SU-DHL-6 (cell line): ENCODE data around the gene SHISAL1.

Experiments used
- EZH2phosphoT487 ChIP-seq: fragments of 200-600 bp; sonication (generic), shearing (Covaris generic); conservative IDR thresholded peaks from 2 replicates; pipeline ENCODE4 v1.6.1; 2018; ENCODE audit warnings: mild to moderate bottlenecking, antibody characterized with exemption, low read length, moderate library complexity, mixed read lengths
- TF ChIP-seq, protein P1 (sequence below): fragments of 200-600 bp; sonication (generic); IDR thresholded peaks from one replicate; pipeline ENCODE4 v1.5.1; 2017; ENCODE audit warnings: antibody characterized with exemption, mild to moderate bottlenecking, low read length, moderate library complexity; ENCODE audit not compliant: insufficient read depth, poor library complexity, severe bottlenecking

DNA sequence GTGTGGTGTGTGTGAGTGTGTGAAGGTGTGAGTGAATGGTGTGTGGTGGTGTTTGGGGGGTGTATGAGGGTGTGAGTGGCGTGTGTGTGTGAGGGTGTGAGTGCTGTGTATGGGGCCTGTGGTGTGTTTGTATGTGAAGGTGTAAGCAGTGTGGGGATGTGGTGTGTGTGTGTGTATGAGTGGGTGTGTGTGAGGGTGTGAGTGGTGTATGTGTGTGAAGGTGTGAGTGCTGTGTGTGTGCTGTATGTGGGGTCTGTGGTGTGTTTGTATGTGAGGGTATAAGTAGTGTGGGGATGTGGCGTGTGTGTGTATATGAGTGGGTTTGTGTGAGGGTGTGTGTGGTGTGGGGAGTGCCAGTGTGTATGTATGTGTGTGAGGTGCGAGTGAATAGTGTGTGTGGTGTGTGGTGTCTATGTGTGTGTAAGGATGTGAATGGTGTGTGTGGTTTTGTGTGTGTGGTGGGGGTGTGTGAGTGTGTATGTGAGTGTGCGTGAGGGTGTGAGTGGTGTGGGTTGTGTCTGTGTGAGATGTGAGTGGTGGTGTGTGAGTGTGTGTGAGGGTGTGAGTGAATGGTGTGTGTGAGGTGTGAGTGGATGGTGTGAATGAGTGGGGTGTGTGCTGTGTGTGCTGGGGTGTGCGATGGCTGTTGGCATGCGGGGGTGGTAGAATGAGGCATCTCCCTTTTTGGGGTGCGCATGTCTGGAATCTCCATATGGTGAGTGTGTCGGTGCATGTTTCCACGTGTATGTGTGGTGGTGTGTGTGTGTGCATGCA lies 22.5 kb upstream of the SHISAL1 start:
- TF ChIP-seq, protein P1, sequence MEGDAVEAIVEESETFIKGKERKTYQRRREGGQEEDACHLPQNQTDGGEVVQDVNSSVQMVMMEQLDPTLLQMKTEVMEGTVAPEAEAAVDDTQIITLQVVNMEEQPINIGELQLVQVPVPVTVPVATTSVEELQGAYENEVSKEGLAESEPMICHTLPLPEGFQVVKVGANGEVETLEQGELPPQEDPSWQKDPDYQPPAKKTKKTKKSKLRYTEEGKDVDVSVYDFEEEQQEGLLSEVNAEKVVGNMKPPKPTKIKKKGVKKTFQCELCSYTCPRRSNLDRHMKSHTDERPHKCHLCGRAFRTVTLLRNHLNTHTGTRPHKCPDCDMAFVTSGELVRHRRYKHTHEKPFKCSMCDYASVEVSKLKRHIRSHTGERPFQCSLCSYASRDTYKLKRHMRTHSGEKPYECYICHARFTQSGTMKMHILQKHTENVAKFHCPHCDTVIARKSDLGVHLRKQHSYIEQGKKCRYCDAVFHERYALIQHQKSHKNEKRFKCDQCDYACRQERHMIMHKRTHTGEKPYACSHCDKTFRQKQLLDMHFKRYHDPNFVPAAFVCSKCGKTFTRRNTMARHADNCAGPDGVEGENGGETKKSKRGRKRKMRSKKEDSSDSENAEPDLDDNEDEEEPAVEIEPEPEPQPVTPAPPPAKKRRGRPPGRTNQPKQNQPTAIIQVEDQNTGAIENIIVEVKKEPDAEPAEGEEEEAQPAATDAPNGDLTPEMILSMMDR, result no peak
- TF ChIP-seq EZH2phosphoT487, result no peak
